Endothelial cell of umbilical vein (primary cell): ENCODE measurements around the gene MGLL. TPM values are rescaled to one million over a fixed set of nuclear protein-coding genes. Genes with fewer than 3 reads are reported as not detected.

ENCODE experiments used
- BruUV-seq: library from RNA; stranded (reverse); fragments of 400-500 nt; replicated peaks from 2 replicates; lab custom pipeline; 2021; lab: Mats Ljungman, UMichigan
- CTCF ChIA-PET: fragments of 300-600, 350-600 bp; sonication (Branson Sonifier 250); formaldehyde crosslinking; loops from one replicate; lab custom pipeline; 2021; ENCODE audit warnings: antibody characterized with exemption, inconsistent platforms; lab: Charles Lee
- POLR2A ChIA-PET: fragments of 300-600, 350-600 bp; sonication (Branson Sonifier 250); formaldehyde crosslinking; loops from one replicate; lab custom pipeline; 2021; ENCODE audit warnings: antibody characterized with exemption, inconsistent platforms; lab: Charles Lee
- DNase-seq: peaks from one replicate; pipeline ENCODE4 v3.0.0-alpha.2; 2011; ENCODE audit warnings: low read depth, low spot score
- FAIRE-seq: peaks from 2 replicates; lab custom pipeline; 2011; peaks lifted over from hg19 to GRCh38; lab: Jason Lieb, UNC
- H2AFZ ChIP-seq: 2 replicates; pipeline ENCODE4 v1.6.0; 2012; ENCODE audit warnings: low read depth, low read length, control low read depth, inconsistent platforms
- H3K27ac ChIP-seq: 2 replicates; pipeline ENCODE4 v1.5.1; 2011; ENCODE audit warnings: low read depth, mild to moderate bottlenecking, control low read depth, low read length, moderate library complexity; ENCODE audit not compliant: insufficient read depth
- H3K27me3 ChIP-seq, 2 experiments: 2 replicates each; pipeline versions ENCODE4 v1.6.0 to v1.6.1; 2011; ENCODE audit warnings: low read length in 2 of 2, mixed read lengths in 1 of 2; ENCODE audit not compliant: control insufficient read depth in 2 of 2, insufficient read depth in 2 of 2
- H3K36me3 ChIP-seq, 2 experiments: 2 replicates in 1 of 2; 3 replicates in 1 of 2; pipeline ENCODE4 v1.5.1; 2011; ENCODE audit warnings: low read length in 2 of 2, mild to moderate bottlenecking in 1 of 2, moderate library complexity in 1 of 2; ENCODE audit not compliant: control insufficient read depth in 2 of 2, insufficient read depth in 2 of 2; ENCODE audit errors: extremely low read depth in 1 of 2
- H3K4me1 ChIP-seq: 3 replicates; pipeline ENCODE4 v1.5.1; 2011; ENCODE audit warnings: mild to moderate bottlenecking, low read length; ENCODE audit not compliant: control insufficient read depth, insufficient read depth; ENCODE audit errors: extremely low read depth
- H3K4me2 ChIP-seq: 2 replicates; pipeline ENCODE4 v1.6.1; 2011; ENCODE audit warnings: low read length, control low read depth, mixed read lengths; ENCODE audit not compliant: insufficient read depth
- H3K4me3 ChIP-seq, 3 experiments: fragments of 200-600 bp in 1 of 3; sonication (generic), shearing (Covaris generic) in 1 of 3; replicated peaks in 1 of 3; 2 replicates each; pipeline ENCODE4 v1.5.1; 2011 to 2016; ENCODE audit warnings: control low read depth in 3 of 3, low read length in 3 of 3, mild to moderate bottlenecking in 2 of 3, inconsistent platforms in 1 of 3, low read depth in 1 of 3, moderate library complexity in 1 of 3; ENCODE audit not compliant: insufficient read depth in 1 of 3
- H3K79me2 ChIP-seq: 2 replicates; pipeline ENCODE4 v1.6.0; 2012; ENCODE audit warnings: low read length, inconsistent platforms; ENCODE audit not compliant: control insufficient read depth, insufficient read depth
- H3K9ac ChIP-seq: replicated peaks from 2 replicates; pipeline ENCODE3; 2011; ENCODE audit warnings: low read length, control low read depth; ENCODE audit not compliant: insufficient read depth; ENCODE audit errors: extremely low read depth
- H3K9me1 ChIP-seq: replicated peaks from 3 replicates; pipeline ENCODE4 v1.6.0; 2011; ENCODE audit warnings: mild to moderate bottlenecking, low read length; ENCODE audit not compliant: control insufficient read depth, insufficient read depth; ENCODE audit errors: extremely low read depth
- H3K9me3 ChIP-seq: replicated peaks from 2 replicates; pipeline ENCODE4 v1.5.1; 2012; ENCODE audit warnings: low read length, inconsistent platforms; ENCODE audit not compliant: control insufficient read depth, insufficient read depth
- H4K20me1 ChIP-seq: replicated peaks from 2 replicates; pipeline ENCODE3; 2011; ENCODE audit warnings: mild to moderate bottlenecking, low read length; ENCODE audit not compliant: control insufficient read depth, insufficient read depth; ENCODE audit errors: extremely low read depth
- CTCF ChIP-seq, 2 donors: IDR thresholded peaks; 1 replicate in 1 of 2; 2 replicates in 1 of 2; pipeline ENCODE4 v1.5.1; 2011; ENCODE audit warnings: low read length in 2 of 2, mild to moderate bottlenecking in 2 of 2, moderate library complexity in 2 of 2, control low read depth in 1 of 2, inconsistent platforms in 1 of 2, low read depth in 1 of 2; ENCODE audit not compliant: insufficient read depth in 1 of 2; ENCODE audit errors: extremely low read depth in 1 of 2
- EZH2 ChIP-seq: IDR thresholded peaks from 2 replicates; pipeline ENCODE4 v1.6.1; 2012; ENCODE audit warnings: borderline replicate concordance, low read depth, mild to moderate bottlenecking, moderate library complexity, low read length, inconsistent platforms; ENCODE audit not compliant: severe bottlenecking
- FOS ChIP-seq: IDR thresholded peaks from 2 replicates; pipeline ENCODE4 v1.6.1; 2011; ENCODE audit warnings: mild to moderate bottlenecking, low read length, moderate library complexity, borderline replicate concordance; ENCODE audit not compliant: insufficient read depth
- GATA2 ChIP-seq: IDR thresholded peaks from 2 replicates; pipeline ENCODE4 v1.7.0; 2011; ENCODE audit warnings: low read depth, mild to moderate bottlenecking, moderate library complexity, mixed read lengths, low read length; ENCODE audit not compliant: insufficient read length, insufficient read depth
- JUN ChIP-seq: IDR thresholded peaks from 2 replicates; pipeline ENCODE4 v1.6.1; 2011; ENCODE audit warnings: borderline replicate concordance, low read depth; ENCODE audit not compliant: insufficient read length, insufficient read depth
- MYC ChIP-seq: IDR thresholded peaks from one replicate; pipeline ENCODE4 v1.6.1; 2011; ENCODE audit warnings: mild to moderate bottlenecking, low read depth, low read length
- POLR2A ChIP-seq: IDR thresholded peaks from 2 replicates; pipeline ENCODE4 v1.6.1; 2012; ENCODE audit warnings: low read depth, mild to moderate bottlenecking, control low read depth, low read length
- POLR2AphosphoS5 ChIP-seq: IDR thresholded peaks from 2 replicates; pipeline ENCODE4 v1.6.1; 2012; ENCODE audit warnings: low read depth, mild to moderate bottlenecking, control low read depth, low read length, moderate library complexity; ENCODE audit not compliant: insufficient read depth
- dilution Hi-C: fragments of 300-500 bp; cut with MboI; formaldehyde crosslinking; loops from one replicate; pipeline ENCODE4 v1.15.0; 2019; ENCODE audit warnings: low sequenced_read_pairs; ENCODE audit not compliant: extremely low pct_ligation_motif_present
- intact Hi-C: fragments of 100-400 bp; cut with micrococcal nuclease; formaldehyde crosslinking; loops from one replicate; pipeline ENCODE4 v1.10.0; 2022
- polyA plus RNA-seq, 4 experiments: library from polyadenylated mRNA; depleted of rRNA in 3 of 4; stranded (reverse) in 3 of 4; unstranded in 1 of 4; fragments of >200 nt; gene quantifications; 2 replicates each; pipeline versions ENCODE4 v1.2.1 to v1.2.3, GENCODE V29; 2011 to 2012; ENCODE audit warnings: missing spikeins in 1 of 4
- total RNA-seq: library from RNA; stranded (reverse); gene quantifications from 2 replicates; pipeline ENCODE4 v1.2.3, GENCODE V29; 2021
- TF ChIP-seq, protein P1 (sequence below): IDR thresholded peaks from 2 replicates; pipeline ENCODE4 v1.6.1; 2011; ENCODE audit not compliant: insufficient read depth, insufficient read length

MGLL gene
- total and polyA plus RNA-seq, 2 donors (not counting 3 experiments of a cell fraction or from before 2014, with no cell fraction given) = 30.7 to 60.2 TPM

DNA sequence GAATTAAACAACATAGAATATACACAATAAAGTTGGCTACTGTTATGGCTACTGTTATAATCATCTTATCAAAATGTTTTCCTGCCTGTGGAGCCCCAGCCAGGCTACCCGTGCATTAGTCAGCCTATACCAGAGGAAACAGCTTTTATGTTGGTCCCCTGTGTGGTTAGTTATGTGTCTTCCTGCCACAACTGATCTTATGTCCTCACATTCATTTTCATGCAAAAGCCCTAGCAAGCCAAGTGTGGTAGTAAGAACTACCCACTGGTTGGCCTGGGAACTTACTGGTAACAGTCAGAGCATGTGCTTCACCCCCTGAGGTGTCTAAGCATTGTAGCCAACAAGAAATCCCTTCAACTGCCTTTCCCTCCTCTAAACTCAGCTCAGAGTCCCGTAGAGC is 21.8 kb downstream of the MGLL start:
- peak overlapping the region; percentile 77 for H3K9ac ChIP-seq
- peak; percentile 89 for DNase-seq
- H3K4me2 ChIP-seq = peak overlapping the region; percentile 72
- no peaks in the 10 kb centered on the region for H3K9me1 ChIP-seq
- no peaks in the 10 kb centered on the region for H3K27me3 ChIP-seq
- TF ChIP-seq FOS (peak; percentile 84), POLR2A (peak; percentile 36), CTCF (IDR thresholded peaks at IDR 0.05; ENCODE audit: extremely low read depth in 1 of 2, insufficient read depth in 1 of 2, low read depth in 1 of 2, low read length in 2 of 2) (no peak), MYC (peak; percentile 57), GATA2 (peak; percentile 87), POLR2AphosphoS5 (peak; percentile 93), EZH2 (no peak), JUN (peak; percentile 56)
- TF ChIP-seq, protein P1, sequence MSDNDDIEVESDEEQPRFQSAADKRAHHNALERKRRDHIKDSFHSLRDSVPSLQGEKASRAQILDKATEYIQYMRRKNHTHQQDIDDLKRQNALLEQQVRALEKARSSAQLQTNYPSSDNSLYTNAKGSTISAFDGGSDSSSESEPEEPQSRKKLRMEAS = peak; percentile 13
- no TSS peak for BruUV-seq
- peak; percentile 97 for FAIRE-seq
- ChIA-PET POLR2A (interaction anchor here (0.7 to 0.8 kb wide), 2 partner anchors 23 to 144 kb away, joined by 3 read pairs; no protein-coding TSS in a partner anchor), CTCF (interaction anchor here (0.7 to 2.2 kb wide), 5 partner anchors 10 to 117 kb away, joined by 3 to 11 read pairs (median 4); no protein-coding TSS in a partner anchor)
- peak overlapping the region; percentile 100 for H3K27ac ChIP-seq
- no peaks in the 10 kb centered on the region for H3K36me3 ChIP-seq
- peaks cover 31% of the 10 kb centered on the region for H3K79me2 ChIP-seq
- H3K9me3 ChIP-seq = no peaks in the 10 kb centered on the region
- intact Hi-C loops = no loop called here
- dilution Hi-C loops = no loop called here
- no peaks in the 10 kb centered on the region for H4K20me1 ChIP-seq
- peaks cover 62% of the 10 kb centered on the region for H3K4me1 ChIP-seq
- H2AFZ ChIP-seq = no peak overlapping the region
- no peak overlapping the region for H3K4me3 ChIP-seq
